Activated CD8-positive, alpha-beta memory T cell treated with anti-CD3 and anti-CD28 coated beads for 48 hours (primary cell): ENCODE data around the gene DPH7.
"Not testable (repeated sequence)": the region's sequence is repeated elsewhere in the genome, so short reads cannot be mapped to it uniquely, and the experiment has no call there.

ENCODE experiments used
- DNase-seq, 3 experiments: peaks; one replicate each; pipeline ENCODE4 v3.0.0-alpha.2; 2020; ENCODE audit warnings: low read depth in 2 of 3, low spot score in 2 of 3

Gene DPH7

DNA sequence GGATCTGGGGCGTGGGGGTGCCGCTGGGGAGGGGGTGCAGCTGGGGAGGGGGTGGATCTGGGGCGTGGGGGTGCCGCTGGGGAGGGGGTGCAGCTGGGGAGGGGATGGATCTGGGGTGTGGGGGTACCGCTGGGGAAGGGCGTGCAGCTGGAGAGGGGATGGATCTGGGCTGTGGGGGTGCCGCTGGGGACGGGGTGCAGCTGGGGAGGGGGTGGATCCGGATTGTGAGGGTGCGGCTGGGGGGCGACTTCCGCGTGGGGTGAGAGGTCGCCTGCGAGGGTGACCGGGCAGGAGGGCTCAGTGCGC lies 27.8 kb downstream of the DPH7 start:
- DNase-seq, result not testable (repeated sequence)

DNA sequence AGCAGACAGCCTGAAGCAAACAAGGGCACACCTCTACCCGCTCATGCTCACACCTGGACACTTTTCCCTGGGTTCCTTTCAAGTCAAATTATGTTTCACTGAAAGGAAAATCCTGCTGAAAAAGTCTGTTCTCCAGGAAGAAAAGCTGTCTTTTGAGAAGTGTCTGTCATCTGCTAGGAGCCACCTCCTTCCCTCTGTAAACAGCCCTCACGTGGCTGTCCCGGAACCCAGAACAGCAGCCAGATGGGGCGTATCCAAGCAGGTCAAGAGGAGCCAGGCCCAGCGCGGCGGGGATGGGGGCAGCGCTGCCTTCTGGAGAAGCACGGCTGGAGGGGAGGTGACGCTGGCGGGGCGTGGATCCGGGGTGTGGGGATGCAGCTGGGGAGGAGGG lies 28.5 kb downstream of the DPH7 start, which contains the start of gene PNPLA7:
TSS of gene PNPLA7 (minus strand) at position 172 of the 391 bp plus-strand sequence. CDS start 205 bp downstream, outside the sequence.
- no peak for DNase-seq

GRCh38 chr9:137547687-137548543 lies 30.8 kb downstream of the DPH7 start:
- DNase-seq, result no peak

DNA sequence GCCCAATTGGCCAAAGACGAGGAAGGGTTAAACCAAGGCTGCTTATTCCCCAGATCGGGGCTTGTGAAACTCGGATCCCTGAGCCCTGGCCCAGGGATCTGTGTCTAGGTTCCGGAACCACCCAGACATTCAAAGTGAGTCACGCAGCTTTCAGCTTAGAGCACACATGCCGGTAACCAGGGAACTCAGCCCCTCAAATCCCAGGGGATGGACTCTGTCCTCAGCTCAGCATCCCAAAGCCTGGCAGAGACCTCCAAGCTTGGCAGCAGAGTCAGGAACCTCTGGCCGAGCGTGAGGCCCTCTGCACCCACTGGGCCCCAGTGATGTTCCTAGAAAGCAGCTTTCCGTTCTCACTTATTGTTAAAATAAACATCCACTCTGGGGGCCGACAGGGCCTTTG lies 33.6 kb downstream of the DPH7 start:
- DNase-seq, result no peak

GRCh38 chr9:137544176-137544760 lies 34.5 kb downstream of the DPH7 start:
- DNase-seq, result no peak

GRCh38 chr9:137543237-137543963 lies 35.3 kb downstream of the DPH7 start:
- no peak for DNase-seq

DNA sequence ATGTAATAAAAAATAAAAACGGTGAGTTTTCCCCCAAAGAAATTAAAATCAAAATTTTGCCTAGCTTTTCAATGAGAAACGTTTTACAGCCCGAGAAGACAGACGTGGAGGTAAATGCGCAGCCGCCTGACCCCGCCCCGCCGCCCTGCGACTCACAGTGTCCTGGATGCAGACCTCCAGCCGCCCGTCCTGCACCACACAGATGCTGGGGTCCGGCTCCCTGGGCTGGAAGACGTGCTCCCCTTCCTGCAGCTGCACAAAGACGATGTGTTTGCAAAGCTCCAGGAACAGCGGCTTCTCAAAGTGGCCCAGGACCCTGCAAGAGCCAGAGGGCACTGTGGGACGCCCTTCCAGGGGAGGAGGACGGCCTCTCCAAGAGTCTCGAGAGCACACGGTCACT lies 36.2 kb downstream of the DPH7 start:
- no peak for DNase-seq

- no peak for DNase-seq
These were observed 38.2 kb downstream of the DPH7 start for GRCh38 chr9:137540536-137540935.

- DNase-seq, result no peak
These were observed 40.7 kb downstream of the DPH7 start for GRCh38 chr9:137538058-137538457.

- not testable (repeated sequence) for DNase-seq
These were observed 42.1 kb downstream of the DPH7 start for GRCh38 chr9:137536594-137537131.

- DNase-seq, result no peak
These were observed 43.7 kb downstream of the DPH7 start for GRCh38 chr9:137535120-137535428.

DNA sequence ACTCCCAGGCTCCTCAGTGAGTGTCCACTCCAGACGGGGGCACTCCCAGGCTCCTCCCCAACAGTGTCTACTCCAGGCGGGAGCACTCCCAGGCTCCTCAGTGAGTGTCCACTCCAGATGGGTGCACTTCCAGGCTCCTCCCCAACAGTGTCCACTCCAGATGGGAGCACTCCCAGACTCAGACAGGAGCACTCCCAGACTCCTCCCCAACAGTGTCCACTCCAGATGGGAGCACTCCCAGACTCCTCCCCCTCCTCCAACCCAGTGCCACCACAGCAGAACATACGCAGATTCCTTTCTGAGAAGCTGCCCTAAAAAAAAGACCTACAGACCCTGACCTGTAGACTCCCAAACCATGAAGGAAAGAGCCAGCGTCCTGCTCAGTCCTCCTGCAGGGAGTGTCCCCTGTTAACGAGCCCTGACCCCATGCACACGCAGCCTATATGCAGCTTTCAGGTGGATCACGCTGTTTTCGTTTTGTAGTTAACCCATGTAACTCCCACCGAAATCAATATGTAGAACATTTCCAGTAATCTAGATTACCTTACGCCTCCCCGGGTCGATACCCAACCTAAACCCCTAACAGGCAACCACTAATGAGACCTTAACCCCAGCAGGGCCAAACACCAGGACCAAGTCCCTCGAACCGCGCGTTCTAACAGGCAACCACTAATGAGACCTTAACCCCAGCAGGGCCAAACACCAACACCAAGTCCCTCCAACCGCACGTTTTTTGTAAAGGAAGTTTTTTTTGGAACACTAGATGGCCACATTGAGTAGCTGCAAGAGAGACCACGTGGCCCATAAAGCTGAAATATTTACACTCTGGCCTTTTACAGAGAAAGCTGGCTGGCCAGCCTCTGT lies 44.2 kb downstream of the DPH7 start:
- no peak for DNase-seq

- DNase-seq, result not testable (repeated sequence)
These were observed 45.7 kb downstream of the DPH7 start for GRCh38 chr9:137532891-137533468.

GRCh38 chr9:137531099-137531765 lies 47.5 kb downstream of the DPH7 start:
- DNase-seq, result no peak

DNA sequence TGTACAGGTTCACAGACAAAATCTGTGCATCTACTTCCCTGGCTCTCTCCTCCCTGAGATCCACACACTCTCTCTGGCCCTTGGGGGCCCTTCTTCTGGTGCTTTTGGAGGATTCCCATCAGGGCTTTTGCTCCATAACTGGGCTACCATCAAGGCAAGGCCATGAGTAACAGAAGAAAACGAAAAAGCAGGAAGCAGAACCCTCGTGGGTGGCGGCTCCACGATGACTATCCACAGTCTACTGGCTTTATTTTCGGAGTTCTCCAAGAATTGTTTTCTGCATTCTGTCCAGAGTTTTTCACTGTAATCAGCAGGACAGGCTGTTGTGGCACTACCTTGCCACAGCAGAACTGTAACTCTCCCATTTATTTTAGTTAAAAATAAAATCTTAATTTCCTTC lies 48.4 kb downstream of the DPH7 start:
- DNase-seq, result no peak

- no peak for DNase-seq
These were observed 53.8 kb downstream of the DPH7 start for GRCh38 chr9:137524981-137525317.

DNA sequence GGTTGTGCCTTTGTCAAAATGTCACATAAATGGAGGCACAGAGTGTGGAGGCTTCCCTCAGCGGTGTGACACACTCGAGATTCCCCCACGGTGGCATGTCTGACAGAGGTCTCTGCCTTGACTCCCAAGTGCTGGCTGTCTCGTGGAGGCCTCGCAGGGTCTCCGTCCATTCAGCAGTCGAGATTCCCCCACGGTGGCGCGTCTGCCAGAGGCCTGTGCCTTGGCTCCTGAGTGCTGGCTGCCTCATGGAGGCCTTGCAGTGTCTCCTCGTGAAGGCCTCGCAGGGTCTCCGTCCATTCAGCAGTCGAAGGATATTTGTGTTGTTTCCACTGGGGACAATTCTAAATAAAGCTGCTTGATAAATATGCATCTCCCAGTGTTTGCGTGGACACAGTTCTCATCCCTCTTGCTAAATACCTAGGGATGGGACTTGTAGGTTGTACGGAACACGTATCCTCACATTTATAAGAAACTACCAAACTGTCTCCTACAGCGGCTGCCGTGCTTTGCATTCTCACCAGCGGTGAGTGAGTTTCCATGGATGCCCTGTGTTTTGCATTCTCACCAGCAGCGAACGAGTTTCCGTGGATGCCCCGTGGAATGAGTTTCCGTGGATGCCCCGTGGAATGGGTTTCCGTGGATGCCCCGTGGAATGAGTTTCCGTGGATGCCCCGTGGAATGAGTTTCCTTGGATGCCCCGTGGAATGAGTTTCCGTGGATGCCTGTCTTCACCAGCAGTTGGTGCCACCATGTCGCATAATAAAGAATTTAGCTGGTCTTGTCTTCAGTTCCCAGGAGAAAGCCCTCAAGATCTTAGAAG lies 54.4 kb downstream of the DPH7 start:
- DNase-seq, result no peak

DNA sequence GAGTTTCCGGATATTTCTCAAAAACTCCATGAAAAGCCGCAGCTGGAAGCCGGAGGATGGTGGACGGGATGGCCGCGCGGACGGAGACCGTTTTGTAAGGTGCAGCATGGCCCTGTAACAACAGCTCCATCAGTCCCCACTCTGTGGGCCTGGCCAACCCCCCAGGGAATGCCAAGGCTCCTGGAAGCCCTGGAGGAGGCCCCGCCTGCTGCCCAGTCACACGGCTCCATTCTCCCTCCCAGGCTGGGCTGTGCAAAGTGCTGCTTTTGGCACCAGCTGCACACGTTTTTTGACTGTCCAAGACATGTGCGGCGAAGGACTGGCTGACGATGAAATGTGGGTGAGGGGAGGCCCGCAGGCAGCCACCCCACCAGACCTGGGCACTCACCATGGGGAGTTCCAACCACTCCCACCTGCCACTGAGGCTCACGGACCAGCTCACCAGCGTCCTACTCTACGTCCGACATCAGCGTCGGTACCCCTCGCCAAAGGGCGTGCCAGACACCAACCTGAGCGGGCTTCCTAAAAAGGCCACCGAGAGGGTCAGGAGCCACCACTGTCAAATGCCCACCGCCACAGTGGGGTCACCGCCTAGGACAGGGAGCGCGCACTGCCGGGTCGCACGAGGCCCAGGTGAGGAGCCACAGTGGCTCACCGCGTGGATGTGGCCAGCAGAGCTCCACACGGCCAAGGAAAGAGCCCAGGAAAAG lies 55.8 kb downstream of the DPH7 start:
- DNase-seq, result no peak
